Measurements from ENCODE around the gene HS3ST2.

HS3ST2 gene

DNA sequence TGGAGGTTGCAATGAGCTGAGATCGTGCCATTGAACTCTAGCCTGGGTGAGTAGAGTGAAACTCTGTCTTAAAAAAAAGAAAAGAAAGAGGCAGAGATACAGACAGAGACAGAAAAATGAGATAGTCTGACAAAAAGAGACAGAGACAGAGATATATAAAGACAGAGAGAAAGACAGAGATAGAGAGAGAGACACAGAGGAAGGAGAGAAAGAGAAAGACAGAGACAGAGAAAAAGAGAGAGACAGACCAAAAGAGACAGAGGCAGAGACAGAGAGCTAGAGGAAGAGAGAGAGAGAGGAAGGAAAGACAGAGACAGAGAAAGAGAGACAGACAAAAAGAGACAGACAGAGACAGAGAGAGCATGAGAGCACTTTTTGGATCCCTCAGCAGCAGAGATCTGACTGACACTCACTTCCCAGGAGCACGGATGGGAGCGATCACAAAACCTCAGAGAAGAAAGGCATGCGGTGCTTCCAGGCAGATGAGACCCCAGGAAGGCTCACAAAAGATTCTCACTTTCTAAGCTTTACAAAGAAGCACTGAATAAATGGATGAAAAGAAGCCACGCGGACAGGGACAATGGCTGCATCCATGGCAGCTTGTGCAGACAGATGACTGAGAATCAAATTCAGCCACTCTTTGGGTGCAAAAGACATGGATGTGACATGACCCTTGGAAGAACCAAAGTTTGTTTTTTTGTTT lies 38.6 kb upstream of the HS3ST2 start:
- Histone ChIP-seq H3K9me3 (ENCODE audit: severe bottlenecking) (no peaks in the 10 kb centered on the region), H3K36me3 (no peaks in the 10 kb centered on the region), H3K27ac (no peak overlapping the region), H3K27me3 (ENCODE audit: insufficient read depth, low read depth, severe bottlenecking) (no peaks in the 10 kb centered on the region), H3K4me3 (ENCODE audit: low read depth, low read length) (no peak overlapping the region)
- DNase-seq = no peak
- TF ChIP-seq CTCF (IDR thresholded peaks at IDR 0.05; ENCODE audit: low read depth, low read length) = no peak

GRCh38 chr16:22781480-22781879 lies 32.5 kb upstream of the HS3ST2 start:
- DNase-seq = no peak
- H3K27me3 ChIP-seq (ENCODE audit: insufficient read depth, low read depth, severe bottlenecking) = no peaks in the 10 kb centered on the region
- no peak overlapping the region for H3K4me3 ChIP-seq (ENCODE audit: low read depth, low read length)
- no peaks in the 10 kb centered on the region for H3K9me3 ChIP-seq (ENCODE audit: severe bottlenecking)
- no peak for TF ChIP-seq CTCF (IDR thresholded peaks at IDR 0.05; ENCODE audit: low read depth, low read length)
- no peaks in the 10 kb centered on the region for H3K36me3 ChIP-seq
- no peak overlapping the region for H3K27ac ChIP-seq

DNA sequence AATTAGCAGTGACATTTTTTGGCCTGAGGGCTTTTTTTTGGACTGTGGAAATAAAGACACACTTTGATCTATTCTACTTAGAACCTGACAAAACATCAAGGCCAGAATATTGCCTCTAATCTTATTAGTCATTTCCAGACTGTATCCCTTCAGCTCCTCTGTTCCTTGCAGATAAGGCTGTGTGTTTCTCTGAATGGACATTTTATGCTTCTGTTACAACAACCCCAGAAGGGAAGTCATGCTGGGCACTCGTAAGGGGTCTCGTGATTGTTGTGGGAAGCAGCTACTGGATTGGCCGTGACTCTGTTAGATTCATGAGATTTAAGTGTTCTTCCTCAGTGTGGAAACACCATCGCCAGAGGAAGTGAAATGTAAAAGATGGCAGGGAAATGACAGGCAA lies 31.6 kb upstream of the HS3ST2 start:
- no peak overlapping the region for H3K27ac ChIP-seq
- no peaks in the 10 kb centered on the region for H3K36me3 ChIP-seq
- no peaks in the 10 kb centered on the region for H3K9me3 ChIP-seq (ENCODE audit: severe bottlenecking)
- no peak overlapping the region for H3K4me3 ChIP-seq (ENCODE audit: low read depth, low read length)
- no peaks in the 10 kb centered on the region for H3K27me3 ChIP-seq (ENCODE audit: insufficient read depth, low read depth, severe bottlenecking)
- DNase-seq = no peak
- TF ChIP-seq CTCF (IDR thresholded peaks at IDR 0.05; ENCODE audit: low read depth, low read length) = no peak

GRCh38 chr16:22784690-22785214 lies 29.2 kb upstream of the HS3ST2 start:
- no peak overlapping the region for H3K27ac ChIP-seq
- no peaks in the 10 kb centered on the region for H3K27me3 ChIP-seq (ENCODE audit: insufficient read depth, low read depth, severe bottlenecking)
- no peak for TF ChIP-seq CTCF (IDR thresholded peaks at IDR 0.05; ENCODE audit: low read depth, low read length)
- no peaks in the 10 kb centered on the region for H3K36me3 ChIP-seq
- no peak overlapping the region for H3K4me3 ChIP-seq (ENCODE audit: low read depth, low read length)
- DNase-seq = no peak
- H3K9me3 ChIP-seq (ENCODE audit: severe bottlenecking) = no peaks in the 10 kb centered on the region

DNA sequence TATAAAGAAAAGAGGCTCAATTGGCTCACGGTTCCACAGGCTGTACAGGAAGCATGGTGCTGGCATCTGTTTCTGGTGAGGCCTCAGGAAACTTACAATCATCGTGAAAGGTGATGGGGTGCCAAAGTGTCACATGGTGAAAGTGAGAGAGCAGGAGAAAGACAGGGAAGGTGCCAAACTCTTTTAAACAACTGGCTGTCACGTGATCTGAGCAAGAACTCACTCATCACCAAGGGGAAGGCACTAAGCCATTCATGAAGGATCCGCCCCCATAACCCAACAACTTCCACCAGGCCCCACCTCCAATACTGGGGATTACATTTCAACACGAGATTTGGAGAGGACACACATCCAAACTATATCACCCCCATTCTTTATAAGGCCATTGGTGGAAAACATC lies 28.4 kb upstream of the HS3ST2 start:
- no peak overlapping the region for H3K27ac ChIP-seq
- no peak for DNase-seq
- TF ChIP-seq CTCF (IDR thresholded peaks at IDR 0.05; ENCODE audit: low read depth, low read length) = no peak
- no peaks in the 10 kb centered on the region for H3K36me3 ChIP-seq
- H3K9me3 ChIP-seq (ENCODE audit: severe bottlenecking) = no peaks in the 10 kb centered on the region
- no peaks in the 10 kb centered on the region for H3K27me3 ChIP-seq (ENCODE audit: insufficient read depth, low read depth, severe bottlenecking)
- no peak overlapping the region for H3K4me3 ChIP-seq (ENCODE audit: low read depth, low read length)

GRCh38 chr16:22786284-22786683 lies 27.7 kb upstream of the HS3ST2 start:
- Histone ChIP-seq H3K36me3 (no peaks in the 10 kb centered on the region), H3K9me3 (ENCODE audit: severe bottlenecking) (no peaks in the 10 kb centered on the region), H3K27me3 (ENCODE audit: insufficient read depth, low read depth, severe bottlenecking) (no peaks in the 10 kb centered on the region), H3K4me3 (ENCODE audit: low read depth, low read length) (no peak overlapping the region), H3K27ac (no peak overlapping the region)
- DNase-seq = no peak
- TF ChIP-seq CTCF (IDR thresholded peaks at IDR 0.05; ENCODE audit: low read depth, low read length) = no peak

Data from WERI-Rb-1 (cell line).